DMS53 treated with DMSO at 0.1 percent for 48 hours (cell line): ENCODE data around the gene PATJ.
A peak's percentile ranks its signal among the peaks of the same experiment; 100 is the strongest.
"Not testable (repeated sequence)": the region's sequence is repeated elsewhere in the genome, so short reads cannot be mapped to it uniquely, and the experiment has no call there.

Source experiments
- DNase-seq: peaks from one replicate; lab custom pipeline; 2025; ENCODE audit not compliant: unreplicated experiment; lab: John Stamatoyannopoulos, UW

The PATJ gene

DNA sequence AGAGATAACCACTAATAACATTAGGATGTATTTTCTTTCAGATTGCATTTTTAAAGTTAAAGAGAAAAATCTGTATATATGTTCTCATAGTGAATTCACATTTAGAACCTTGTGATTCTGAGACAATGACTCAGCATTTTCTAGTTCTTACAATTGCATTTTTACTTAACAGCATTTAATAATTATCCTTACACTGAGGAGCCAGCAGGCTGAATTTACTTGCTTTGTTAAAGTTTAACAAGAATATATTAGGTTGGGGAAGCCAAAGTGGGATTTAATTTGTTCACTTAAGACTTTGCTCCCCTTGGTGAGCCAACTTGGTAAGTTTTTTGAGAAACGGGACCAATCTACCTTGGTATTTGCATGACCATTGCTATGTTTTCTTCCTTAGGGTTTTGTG, 4.5 kb downstream of the PATJ start:
- DNase-seq, result no peak

DNA sequence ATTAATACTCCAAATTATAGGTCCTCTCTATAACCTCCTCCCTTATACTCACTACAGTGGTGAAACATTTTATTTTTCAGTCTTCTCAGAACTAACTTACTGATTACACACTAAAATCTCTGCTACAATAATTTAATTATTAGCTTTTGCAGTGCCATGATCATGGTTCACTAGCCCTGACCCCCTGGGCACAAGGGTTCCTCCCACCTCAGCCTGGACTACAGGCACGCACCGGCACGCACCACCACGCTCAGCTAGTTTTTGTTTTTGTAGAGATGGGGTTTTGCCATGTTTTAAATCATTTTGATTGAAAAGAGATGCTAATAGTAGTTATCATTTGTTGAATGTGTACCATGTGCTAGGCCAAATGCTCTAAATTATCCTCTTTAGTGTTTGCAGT, 6.3 kb downstream of the PATJ start:
- DNase-seq, result no peak

DNA sequence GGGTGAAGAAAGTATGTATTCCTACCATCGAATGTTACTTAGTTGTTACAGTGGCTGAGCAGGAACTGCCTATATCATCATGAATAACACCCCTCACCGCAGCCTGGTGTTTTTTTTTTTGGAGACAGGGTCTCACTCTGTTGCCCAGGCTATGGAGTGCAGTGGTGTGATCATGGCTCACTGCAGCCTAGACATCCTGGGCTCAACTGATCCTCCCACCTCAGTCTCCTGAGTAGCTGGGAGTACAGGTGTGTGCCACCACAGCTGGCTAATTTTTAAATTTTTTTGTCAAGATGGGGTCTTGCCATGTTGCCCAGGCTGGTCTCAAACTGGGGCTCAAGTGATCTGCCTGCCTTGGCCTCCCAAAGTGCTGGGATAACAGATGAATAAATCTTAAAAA, 7.3 kb downstream of the PATJ start:
- no peak for DNase-seq

DNA sequence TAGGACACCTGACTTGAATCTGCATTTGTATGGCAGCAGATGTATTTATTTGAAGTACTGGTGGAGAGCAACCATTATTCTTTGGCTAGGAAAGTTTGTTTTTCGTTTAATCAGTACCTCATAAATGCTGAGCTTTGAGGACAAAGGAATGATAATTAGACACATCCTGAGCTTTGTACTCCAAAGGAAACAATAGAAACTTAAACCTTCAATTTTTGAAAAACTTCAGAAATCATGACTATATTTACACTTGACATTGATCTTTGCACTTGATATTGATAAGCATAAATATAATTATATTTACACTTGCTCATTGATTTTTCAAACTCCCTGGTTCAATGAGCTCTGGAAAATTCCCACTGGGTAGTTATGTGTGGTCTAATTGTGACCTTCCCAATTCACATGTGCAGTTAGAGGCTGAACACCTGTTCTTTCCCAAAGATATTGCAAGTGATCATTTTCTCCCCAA, 10.7 kb downstream of the PATJ start:
- DNase-seq, result no peak

DNA sequence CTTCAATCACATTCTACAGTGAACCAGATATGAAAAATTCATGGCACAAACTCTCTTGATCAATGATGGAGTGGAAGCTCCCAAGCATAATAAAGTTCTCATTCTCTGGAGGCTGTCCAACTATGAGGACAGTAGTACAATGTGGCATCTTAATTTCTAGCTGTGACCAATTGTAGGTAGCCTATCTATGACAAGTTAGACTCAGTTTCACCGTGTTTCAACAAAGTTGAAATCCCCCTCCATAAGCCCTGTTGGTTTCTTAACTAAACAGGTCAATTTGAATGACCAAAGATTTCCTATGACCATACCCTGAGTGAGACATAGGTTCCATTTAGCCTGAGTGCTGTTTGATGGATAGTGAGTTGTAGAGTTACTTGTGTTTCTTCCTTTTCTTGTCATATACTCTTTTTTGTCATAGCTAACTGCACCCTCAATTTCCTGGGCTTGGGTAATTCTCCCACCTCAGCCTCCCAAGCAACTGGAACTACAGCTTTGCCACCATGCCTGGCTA, 11.8 kb downstream of the PATJ start:
- no peak for DNase-seq

DNA sequence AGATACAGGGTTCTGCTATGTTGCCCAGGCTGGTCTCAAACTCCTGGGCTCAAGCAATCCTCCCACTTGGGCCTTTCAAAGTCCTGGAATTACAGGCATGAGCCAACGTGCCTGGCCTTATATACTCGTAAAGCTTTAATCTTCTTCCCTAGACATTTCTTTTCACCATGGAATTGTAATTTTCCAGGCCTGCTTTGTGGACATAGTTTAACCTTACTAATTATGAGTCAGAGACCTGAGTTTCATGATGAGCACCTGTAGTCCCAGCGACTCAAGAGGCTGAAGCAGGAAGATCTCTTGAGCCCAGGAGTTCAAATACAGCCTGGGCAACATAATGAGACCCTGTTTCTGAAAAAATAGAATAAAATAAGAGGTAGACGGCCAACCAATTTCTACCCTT, 12.3 kb downstream of the PATJ start:
- DNase-seq, result peak; percentile 59

DNA sequence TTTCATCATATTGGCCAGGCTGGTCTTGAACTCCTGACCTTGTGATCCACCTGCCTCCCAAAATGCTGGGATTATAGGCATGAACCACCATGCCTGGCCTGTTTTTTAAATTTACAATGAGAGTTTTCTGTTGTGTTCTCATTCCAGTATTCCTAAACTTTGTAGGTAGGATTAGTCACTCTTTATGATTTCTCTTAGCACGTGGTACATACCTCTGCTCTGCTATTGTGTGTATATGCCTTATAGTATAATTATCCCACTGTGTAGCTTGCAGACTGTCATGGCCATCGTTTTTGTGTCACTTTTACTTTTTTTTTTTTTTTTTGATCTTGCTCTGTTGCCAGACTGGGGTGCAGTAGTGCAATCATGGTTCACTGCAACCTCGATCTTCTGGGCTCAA, 14.5 kb downstream of the PATJ start:
- no peak for DNase-seq

DNA sequence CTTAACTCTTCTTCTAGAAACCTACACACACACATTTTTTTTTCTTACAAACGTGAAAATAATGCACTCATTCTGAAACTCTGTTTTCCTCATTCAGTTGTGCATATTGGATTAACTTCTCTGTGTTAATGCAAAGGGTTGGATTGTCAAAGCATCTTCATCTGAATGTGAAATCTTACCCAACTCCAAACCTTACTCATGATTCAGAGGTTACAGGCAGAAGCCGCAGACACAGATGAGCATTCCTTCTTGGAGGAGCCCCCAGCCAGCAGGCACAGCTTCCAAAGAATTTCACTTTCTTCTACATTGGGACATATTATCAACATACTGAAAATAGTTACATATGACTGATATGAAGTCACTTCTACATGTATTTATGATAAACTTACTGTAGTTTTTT, 15.7 kb downstream of the PATJ start:
- no peak for DNase-seq

DNA sequence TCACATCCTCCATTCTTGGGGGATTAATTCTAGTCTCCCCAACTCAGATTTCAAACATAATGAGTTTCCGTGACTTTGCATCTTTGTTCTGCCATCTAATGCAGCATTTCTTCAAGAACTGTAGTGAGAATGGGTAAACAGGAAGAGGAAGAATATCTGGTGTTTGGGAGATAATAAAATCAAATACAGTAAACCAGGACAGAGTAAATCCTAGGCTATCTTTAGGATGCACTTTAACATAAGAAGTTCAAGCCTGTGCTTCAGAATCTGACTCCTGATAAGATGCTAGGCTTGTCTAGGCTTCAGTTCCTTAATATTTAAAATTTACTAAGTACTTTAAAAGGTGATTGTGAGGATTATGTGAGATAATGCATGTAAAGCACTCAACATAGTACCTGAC, 27.9 kb downstream of the PATJ start:
- no peak for DNase-seq

DNA sequence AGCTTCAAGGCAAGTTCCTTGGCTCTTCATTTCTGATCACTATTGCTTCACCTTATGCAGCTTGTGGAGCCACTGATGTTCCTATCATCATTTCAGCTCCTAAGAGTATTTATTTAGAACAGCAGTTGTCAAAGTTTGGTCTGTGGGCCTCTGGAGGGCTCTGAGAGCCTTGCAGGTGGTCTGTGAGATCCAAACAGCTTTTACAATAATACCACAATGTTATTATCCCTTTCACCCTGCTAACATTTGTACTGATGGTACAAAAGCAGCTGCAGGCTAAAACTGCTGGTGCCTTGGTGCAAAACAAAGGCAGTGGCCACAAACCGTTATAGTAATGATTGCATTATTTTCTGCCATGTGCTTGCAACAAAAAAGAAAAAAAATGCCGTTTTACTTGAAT, 33.8 kb downstream of the PATJ start:
- no peak for DNase-seq

DNA sequence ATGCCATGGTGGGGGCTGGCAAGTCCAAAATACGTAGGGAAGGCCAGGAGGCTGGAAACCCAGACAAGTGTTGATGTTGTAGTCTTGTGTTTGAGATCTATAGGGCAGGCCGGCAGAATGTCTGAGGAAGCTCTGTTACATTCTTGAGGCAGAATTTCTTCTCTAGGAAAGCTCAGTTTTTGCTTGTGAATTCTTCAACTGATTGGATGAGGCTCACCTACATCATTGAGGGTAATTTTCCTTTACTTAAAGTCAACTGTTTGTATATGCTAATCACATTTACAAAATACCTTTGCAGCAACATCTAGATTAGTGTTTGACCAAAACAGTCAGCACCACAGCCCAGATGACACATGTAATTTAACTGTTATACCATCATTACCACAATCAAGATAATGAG, 37.0 kb downstream of the PATJ start:
- no peak for DNase-seq

DNA sequence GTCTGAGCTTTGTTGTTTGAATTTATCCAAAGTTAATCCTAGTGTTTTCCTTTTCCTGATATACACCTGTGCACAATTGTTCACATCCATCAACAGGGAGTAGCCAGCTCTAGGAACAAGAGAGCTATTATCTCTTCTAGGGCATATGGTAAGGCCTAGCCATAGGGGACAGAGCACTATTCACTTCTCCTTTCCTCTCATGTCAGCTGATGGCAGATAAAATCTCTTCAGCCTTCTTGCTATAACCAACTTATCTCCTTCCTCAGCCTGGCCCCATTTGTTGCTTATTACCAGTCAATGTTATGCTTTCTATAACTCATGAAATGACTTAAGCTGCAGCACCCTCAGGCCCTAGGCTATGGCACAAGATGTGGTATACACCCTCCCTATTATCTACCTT, 38.9 kb downstream of the PATJ start:
- no peak for DNase-seq

DNA sequence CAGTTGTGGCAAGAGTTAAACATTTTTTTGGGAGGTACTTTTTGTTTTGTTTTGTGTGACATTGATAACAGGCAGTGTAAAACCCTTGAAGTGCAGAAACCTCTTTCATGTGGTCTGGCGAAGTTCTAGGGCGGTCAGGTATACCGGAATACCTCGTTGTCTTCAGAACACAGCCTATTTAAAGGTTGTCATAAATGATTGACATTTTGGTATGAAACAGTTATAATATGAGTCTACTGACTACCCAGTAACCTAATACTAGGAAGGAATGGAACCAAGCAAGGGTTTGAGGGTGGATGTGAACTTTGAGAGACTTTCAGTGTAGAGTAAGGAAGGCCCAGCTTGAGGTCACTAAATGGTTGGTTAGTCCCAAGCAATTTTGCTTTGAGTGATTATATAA, 40.5 kb downstream of the PATJ start:
- DNase-seq, result no peak

DNA sequence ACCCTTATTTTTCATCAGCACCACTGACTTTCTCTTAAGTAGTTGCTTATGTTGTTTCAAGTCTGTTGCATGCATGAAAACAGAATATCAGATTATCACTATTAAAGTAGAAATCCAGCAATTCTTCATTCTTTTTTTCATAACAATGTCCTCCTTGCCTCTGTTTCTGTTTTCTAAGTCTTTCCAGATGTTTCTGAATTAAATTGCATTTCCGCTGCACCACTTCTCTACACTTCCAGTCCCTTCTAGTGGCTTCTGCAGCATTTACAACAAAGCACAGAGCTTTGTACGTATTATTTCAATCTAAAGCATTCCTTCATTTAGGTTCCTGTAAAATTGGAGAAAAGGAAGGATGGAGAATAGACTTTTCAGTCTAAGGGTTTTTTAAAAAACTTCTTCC, 42.4 kb downstream of the PATJ start:
- no peak for DNase-seq

DNA sequence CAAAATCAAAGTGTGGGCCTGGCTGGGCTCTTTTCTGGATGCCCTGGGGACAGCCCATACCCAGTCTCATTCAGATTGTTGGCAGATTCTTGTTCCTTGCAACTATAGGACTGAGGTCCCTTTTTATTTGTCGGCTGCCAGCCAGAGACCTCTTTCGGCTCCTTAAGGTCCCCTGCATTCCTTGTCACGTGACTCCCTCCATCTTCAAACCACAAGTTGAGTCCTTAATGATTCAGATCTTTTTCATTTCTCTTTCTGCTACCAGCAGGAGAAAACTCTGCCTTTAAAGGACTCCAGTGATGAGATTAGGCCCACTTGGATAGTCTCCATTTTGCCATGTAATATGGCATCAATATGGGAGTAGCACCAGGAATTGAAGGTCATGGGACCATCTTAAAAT, 48.6 kb downstream of the PATJ start:
- DNase-seq, result no peak

DNA sequence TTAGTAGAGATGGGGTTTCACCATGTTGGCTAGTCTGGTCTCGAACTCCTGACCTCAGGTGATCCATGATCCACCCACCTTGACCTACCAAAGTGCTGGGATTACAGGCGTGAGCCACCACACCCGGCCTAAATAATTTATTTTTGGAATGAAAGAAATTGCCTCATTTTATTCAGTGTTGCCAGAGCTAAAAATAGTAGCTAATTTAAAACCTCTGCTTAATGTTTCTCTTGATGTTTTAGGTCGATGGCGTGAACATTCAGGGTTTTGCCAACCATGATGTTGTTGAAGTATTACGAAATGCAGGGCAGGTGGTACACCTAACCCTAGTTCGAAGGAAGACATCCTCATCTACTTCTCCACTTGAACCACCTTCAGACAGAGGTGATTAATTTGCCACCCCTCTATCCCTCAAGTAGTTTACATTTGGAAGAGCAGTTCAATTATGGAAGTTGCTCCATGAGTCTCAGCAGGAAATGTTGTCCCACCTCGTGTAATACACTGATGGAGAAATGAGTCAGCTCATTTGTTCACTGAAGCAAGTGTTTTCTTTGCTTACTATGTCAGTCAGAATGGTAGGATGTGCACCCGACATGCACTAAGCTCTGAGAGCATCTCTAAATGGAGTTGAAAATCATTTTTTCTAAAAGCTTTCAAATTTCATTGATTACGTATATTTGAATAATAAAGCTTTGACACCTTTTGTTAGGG, 54.9 kb downstream of the PATJ start:
- DNase-seq, result no peak

DNA sequence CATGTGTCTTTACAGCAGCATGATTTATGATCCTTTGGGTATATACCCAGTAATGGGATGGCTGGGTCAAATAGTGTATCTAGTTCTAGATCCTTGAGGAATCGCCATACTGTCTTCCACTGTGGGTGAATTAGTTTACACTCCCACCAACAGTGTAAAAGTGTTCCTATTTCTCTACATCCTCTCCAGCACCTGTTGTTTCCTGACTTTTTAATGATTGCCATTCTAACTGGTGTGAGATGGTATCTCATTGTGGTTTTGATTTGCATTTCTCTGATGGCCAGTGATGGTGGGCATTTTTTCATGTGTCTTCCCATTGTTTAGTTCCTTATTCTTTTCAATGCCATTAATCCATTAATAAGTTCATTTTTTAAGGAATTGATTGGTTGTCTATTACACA, 58.8 kb downstream of the PATJ start:
- not testable (repeated sequence) for DNase-seq

DNA sequence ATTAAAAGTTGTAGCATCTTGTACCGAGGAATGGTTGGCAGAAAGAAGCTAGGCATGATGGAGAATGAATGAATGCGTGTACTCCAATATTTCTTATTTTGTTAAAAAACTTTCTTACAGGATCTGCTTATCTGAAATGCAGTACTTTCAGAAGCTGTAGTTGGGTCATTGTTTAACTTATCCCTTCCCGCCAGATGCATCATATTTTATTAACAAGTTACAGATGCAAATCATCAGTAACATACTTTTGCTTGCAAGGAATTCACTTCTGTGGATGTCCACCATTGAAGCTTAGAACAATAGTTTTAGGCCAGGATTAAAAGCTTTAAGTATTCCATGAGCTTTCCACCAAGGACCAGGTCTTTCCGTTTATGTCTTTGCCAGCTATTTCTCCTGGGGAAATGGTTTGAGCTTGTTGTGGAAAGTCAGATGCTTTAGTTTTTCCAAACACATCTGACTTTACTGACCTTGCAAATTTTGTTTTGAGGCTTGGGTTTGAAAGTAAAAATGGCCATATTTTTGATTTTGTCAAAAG, 65.4 kb downstream of the PATJ start:
- no peak for DNase-seq

DNA sequence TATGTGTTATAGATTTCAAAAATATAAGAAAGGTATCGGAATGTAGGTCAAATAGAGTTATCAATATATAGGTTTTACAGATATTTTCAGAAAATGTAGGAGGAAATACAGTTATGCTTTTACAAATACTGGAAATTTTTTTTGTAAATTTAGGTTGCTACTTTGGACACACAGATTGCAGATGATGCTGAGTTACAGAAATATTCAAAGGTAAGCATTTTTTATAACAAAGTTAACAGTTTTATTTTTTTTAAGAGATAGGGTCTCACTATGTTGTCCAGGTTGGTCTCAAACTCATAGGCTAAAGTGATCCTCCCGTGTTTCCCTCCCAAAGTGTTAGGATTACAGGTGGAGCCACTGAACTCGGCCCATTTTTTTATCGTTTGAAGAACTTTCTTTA, 66.0 kb downstream of the PATJ start:
- DNase-seq, result no peak

DNA sequence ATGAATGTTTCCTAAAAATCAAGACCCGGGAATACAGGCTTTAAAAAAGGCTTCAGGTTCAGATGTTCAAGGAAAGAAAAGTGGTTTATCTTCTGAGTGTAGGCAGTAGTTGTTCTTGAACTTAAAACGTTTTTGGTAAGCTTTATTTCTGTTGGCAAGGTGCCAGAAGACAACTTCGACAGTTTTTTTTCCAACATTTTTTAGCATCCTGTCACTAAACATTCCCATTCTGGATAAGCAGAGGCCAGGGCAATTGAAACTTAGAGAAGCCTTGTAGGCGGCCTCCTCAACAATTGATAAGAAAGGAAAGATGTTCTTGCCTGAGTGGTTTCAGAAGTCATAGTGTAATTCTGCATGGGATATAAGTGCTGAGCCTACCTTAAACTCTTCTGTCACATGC, 66.7 kb downstream of the PATJ start:
- no peak for DNase-seq

DNA sequence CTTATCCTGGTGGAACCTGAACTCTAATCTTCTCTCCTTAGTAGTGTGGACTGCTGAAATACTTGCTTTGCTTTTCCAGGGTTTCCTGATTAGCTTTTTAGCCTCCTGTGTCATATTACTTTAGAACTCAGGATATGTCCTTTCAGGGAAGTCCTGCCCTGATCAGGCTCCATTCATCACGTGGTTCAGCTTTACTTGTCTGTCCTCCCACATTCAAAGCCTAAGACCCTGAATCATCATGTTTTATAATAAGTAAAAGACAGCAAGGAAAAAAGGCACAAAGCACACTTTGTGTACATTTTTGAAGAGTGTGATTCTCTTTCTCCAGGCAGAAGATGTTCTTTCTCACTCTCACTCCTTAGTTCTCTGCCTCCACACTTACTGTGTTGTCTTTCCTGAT, 70.6 kb downstream of the PATJ start:
- no peak for DNase-seq

DNA sequence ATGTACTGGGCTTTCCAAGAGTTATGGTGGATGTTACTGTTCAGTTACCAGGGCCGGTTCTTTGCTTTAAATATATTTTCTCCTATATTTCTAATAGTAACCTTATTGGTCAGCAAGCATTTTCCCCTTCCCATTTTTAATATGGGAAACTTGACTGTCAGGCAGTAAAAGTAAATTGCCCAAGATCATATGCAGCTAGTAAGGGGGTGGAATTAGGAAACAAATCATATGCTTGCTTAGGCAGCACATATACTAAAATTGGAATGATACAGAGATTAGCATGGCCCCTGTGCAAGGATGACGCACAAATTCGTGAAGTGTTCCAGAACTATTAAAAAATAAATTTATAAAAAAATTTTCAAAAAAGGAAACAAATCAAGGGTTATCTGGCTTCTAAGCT, 73.9 kb downstream of the PATJ start:
- DNase-seq, result no peak

DNA sequence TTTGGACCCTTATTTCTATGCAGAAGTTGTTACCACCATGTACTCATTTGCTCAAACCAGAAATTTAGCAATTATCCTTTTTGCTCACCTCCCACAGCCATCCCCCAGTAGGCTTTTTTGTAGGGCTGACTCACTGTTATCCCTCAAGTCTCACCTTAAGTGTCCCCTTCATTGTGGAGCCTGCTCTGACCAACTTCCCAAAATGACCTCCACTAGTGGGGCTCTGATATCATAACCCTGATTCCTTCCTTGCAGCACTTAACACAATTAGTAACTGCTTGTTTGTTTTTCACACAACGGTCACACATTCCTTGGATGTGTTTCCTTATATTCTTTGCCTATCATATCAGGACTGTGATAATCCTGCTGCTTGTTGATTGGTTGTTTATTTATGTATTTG, 76.7 kb downstream of the PATJ start:
- no peak for DNase-seq
